Astrocyte of the hippocampus (primary cell): ENCODE data around the gene SEMA4C.

ENCODE experiments used
- DNase-seq: peaks from one replicate; pipeline ENCODE4 v3.0.0; 2011; ENCODE audit warnings: low read depth, low spot score

Gene SEMA4C, protein sequence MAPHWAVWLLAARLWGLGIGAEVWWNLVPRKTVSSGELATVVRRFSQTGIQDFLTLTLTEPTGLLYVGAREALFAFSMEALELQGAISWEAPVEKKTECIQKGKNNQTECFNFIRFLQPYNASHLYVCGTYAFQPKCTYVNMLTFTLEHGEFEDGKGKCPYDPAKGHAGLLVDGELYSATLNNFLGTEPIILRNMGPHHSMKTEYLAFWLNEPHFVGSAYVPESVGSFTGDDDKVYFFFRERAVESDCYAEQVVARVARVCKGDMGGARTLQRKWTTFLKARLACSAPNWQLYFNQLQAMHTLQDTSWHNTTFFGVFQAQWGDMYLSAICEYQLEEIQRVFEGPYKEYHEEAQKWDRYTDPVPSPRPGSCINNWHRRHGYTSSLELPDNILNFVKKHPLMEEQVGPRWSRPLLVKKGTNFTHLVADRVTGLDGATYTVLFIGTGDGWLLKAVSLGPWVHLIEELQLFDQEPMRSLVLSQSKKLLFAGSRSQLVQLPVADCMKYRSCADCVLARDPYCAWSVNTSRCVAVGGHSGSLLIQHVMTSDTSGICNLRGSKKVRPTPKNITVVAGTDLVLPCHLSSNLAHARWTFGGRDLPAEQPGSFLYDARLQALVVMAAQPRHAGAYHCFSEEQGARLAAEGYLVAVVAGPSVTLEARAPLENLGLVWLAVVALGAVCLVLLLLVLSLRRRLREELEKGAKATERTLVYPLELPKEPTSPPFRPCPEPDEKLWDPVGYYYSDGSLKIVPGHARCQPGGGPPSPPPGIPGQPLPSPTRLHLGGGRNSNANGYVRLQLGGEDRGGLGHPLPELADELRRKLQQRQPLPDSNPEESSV

DNA sequence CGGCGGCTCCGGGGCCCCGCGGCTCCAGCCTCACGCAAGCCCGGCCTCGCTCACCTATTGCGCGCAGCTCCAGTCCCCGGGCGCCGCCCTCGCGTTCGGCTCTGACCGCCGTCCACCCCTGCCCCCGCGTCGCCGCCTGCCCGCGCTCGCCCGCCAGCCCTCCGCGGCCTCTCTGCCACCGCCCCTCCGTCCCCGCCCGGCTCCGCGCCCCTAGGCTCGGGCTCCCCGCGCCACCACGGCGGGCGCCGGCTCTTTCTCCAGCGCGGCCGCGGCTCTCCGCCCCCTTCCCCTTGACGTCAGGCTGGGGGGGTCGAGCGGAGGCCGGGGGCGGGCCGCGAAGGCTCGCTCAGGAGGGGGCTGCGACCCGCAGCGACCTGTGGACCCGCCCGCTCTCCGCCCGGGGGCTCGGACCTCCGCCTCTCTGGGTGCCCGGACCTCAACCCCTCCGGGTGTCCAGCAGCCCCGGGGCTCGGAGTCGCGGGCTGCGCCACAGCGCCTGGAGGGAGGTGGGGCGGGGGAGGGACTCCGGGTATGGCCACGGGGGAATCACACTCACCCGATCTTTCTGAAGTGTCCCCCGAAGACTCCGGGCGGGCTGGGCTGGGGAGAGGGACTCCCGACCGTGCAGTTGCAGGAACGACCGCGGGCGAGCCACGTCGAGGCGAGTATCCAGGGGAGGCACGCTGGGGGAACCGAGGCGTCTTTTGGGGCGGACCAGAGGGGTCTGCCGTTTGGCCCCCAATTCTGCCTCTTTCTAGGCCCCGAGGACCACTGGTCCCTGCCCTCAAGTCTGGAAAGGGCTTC lies at the start of gene SEMA4C:
Gene SEMA4C, minus strand, starts transcription at position 259 of the 804 bp plus-strand sequence. CDS start 2,194 bp downstream, outside the sequence.
- DNase-seq: peak; percentile 80

DNA sequence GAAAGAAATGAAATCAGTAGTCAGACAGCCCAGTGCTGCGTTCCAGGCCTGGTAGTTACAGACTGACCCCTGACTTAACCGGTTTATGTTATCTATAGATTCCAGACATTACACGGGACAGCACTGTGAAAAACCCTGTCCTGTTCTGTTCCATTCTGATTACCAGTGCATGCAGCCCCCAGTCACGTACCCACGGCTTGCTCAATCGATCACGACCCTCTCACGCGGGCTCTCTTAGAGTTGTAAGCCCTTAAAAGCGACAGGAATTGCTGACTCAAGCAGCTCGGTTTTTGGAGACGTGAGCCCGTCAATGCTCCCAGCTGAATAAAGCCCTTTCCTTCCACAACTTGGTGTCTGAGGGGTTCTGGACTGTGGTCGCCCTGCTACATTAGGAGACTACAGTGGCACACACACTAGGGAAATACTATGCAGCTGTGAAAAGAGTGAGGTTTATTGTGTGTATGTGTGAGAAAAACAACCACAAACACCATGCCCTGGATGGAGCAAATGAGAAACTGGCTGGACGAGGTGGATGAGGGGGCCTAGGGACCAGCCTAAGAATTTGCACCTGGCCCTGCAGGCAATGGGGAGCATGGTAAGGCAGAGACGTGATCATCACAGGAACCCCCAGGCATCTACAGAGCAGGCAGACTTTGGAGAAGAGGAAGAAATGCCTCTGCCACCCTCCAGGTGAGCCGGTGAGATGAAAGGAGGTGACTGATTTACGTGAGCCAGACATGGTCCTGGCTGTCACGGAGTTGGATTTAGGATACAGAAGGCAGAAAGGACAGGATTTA lies 49.1 kb upstream of the SEMA4C start:
- DNase-seq: no peak

DNA sequence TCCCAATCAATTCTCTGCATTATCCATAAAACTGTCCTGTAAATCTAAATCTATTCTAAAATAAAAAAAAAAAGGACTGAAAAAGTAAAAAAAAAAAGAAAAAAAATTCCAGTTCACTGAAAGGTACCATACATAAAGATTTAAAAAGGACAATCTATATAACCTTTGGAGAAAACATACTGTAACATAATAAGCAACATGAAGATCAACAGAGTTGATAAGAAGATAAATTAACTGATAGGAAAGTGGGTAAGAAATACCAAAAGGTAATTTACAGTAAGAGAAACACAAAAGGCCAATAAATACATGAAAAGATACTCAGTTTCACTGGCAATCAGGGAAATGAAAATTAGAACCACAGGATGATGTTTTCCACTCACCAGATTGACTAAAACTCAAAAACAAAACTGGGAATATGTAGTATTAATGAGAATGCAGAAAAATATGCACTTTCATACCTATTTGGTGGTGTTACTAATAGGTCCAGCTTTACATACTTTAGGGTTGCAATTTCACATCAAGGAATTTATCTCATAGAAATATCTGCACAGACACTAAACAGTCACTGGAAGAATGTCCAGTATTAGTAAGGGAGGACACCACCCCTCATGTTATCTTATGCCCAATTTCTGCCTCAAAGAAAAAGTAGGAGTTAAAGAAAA lies 48.3 kb upstream of the SEMA4C start:
- DNase-seq: no peak

GRCh38 chr2:96916646-96917543 lies 47.0 kb upstream of the SEMA4C start:
- no peak for DNase-seq

- no peak for DNase-seq
Measured at GRCh38 chr2:96916156-96916630, 46.3 kb upstream of the SEMA4C start.

DNA sequence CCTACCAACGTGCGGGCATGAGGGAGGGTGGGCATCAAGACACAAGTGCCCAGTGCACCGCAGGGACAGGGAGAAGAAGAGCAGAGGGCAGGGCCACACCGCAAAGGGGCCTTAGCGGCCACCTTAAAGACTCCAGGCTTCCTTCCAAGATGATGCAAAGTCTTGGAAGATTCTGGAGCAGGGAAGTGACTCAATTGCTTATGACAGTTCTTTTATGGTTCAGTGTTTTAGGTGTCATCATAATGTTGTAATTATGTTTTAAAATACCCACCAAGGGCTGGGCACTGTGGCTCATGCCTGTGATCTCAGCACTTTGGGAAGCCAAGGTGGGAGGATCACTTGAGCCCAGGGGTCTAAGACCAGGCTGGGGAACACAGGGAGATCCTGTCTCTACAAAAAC lies 44.5 kb upstream of the SEMA4C start:
- DNase-seq: no peak

DNA sequence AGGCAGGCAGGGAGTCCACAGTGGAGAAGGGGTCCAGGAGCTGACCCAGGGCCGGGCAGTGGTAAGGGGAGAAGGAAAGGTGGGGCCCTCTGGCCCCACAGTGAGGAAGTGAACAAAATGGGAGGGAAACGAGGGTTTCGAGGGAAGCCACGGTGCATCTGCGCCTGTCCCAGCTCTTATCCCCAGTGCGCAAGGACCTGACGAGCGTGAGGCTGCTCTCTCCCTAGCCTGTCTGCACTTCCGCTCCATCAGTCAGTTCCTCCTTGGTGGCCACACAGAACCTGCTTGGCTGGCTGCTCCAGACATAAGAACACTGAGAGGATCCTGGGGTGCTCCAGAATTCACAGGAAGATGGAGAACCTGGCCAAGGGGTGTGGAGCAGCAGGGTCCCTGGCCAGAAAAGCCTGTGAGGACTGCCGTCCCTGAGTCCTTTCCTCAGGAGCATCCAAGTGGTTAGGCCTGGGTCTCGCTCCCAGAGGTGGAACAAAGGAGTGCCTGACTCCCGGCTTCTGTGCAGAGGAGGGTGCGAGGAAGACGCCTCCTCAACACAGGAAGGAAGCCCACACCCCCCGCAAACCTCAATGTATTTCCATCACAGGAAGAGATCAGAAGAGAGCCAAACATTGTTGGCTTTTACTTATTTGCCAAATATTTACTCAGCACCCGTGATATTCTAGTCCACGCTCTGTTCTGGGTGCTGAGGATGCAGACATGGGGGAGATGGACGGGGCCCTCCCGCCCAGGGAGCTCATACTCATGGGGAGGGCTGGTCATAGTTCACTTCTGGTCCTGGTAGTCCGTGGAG lies 43.7 kb upstream of the SEMA4C start:
- DNase-seq: no peak

DNA sequence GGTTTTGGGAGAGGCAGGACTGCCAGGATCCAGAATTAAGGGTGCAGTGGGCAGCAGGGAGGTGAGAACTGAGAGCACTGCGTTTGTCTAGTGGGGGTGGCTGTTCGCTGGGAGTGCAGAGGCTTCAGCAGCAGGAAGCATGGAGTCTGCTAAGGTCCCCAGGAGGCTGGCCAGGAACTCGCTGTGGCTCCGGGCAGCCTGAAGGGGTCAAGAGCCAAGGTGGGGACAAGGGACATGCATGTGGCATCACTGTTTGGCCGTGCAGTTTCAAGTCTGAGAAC lies 43.2 kb upstream of the SEMA4C start:
- DNase-seq: no peak

DNA sequence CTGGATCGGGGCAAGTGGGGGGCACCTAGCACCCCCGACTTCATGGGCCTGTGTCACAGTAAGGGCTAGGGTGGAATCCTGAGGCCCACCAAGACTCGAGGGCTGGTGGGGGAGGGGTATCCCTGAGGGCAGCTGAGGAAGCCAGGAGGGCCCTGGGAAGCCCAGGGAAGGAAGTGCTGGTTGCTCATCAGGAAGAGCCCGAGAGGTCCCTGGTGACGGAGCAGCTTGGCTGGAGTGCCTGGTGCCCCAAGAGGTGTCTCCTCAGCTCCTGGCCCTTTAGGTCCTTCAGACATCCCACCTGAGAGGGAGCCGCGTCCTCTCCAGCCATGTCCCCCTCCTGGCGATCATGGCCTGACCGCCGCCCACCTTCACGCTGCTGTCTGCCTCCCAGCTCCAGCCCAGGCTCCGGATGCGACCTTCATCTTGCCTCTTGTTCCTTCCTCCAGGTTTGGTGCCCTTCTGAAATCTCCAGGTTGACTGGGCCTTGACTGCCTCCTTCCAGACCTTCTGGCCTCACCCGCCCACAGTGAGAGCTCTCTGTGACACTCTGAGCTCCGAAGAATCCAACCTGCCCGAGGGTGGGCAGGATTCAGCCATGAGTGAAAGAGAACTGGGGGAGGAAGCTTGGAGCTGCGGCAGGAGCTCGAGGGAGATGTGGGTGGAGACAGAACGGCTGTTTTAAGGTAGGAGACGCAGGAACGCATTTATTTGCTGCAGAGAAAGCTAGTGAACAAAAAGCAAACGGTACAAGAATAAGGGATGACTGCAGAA lies 42.7 kb upstream of the SEMA4C start:
- no peak for DNase-seq

GRCh38 chr2:96909611-96910021 lies 39.7 kb upstream of the SEMA4C start:
- DNase-seq: no peak

DNA sequence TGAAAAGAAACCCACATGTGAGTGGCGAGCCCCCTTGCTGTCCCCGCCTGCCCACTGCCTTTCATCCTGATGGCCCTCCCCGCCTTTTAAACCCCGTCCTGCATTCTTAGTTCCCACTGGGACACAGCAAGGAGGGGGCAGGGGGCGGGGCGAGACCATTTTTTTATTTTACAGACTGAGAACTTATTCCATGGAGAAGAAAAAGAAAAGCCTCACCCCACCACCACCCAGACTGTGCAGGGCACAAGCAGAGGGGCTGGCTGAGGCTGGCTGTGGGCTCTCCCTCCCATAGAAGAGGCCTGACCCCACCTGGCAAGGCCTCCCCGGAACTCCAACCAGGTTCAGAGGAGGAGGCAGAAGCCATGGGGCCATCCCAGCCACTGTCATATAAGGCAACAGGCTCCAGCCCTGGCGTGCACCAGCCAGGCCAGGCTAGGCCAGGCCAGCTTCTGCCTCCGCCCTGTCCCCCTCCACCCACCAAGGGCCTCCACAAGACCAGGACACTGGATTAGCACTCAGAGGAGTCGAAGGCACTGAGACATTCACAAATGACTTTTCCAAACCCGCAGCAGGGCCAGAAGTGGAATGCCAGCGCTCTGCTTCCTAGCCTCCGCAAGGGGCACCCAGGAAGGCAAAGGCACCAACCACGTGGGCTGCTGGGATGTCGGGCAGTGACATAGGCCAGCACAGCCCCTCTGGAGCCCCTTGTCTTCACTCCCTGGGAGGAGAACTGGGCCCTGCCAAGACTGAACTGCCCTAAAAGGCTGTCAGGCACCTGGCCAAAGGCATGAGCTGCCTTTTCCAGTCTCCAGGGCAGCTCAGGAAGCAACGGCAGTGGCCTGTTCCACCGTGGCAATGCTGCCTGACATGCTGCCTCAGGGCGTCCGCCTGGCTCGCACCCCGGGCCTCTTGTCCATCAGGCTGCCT lies 37.5 kb upstream of the SEMA4C start:
- peak; percentile 55 for DNase-seq

GRCh38 chr2:96906729-96907114 lies 36.8 kb upstream of the SEMA4C start:
- DNase-seq: no peak

GRCh38 chr2:96903815-96904214 lies 33.9 kb upstream of the SEMA4C start:
- no peak for DNase-seq

DNA sequence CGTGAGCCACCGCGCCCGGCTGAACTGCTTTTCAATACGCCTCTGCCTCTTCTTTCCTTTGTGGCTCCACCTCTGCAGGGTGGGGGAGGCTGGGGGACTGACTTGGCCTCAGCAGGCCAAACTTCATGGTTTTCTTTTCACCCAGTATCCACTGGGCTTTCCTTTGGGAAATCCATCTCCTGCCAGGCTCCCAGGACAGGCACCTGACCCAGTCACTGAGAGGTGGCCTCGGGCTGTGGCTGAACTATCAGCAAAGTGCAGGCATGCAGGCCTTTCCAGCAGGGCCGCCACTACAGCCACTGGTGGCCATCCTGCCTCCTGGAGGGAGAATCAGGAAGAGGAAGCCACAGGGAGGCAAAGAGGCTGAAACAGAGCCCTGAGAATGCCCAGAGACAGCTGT lies 33.4 kb upstream of the SEMA4C start:
- no peak for DNase-seq

- no peak for DNase-seq
Measured at GRCh38 chr2:96900237-96900636, 30.4 kb upstream of the SEMA4C start.

- no peak for DNase-seq
Measured at GRCh38 chr2:96899413-96899741, 29.5 kb upstream of the SEMA4C start.
